Superior temporal gyrus (tissue), 1 donor: ENCODE results near the gene CDH22.

Experiments used
- DNase-seq: peaks from one replicate; pipeline ENCODE4 v3.0.0-alpha.2; 2016; ENCODE audit errors: extremely low spot score

Gene CDH22

DNA sequence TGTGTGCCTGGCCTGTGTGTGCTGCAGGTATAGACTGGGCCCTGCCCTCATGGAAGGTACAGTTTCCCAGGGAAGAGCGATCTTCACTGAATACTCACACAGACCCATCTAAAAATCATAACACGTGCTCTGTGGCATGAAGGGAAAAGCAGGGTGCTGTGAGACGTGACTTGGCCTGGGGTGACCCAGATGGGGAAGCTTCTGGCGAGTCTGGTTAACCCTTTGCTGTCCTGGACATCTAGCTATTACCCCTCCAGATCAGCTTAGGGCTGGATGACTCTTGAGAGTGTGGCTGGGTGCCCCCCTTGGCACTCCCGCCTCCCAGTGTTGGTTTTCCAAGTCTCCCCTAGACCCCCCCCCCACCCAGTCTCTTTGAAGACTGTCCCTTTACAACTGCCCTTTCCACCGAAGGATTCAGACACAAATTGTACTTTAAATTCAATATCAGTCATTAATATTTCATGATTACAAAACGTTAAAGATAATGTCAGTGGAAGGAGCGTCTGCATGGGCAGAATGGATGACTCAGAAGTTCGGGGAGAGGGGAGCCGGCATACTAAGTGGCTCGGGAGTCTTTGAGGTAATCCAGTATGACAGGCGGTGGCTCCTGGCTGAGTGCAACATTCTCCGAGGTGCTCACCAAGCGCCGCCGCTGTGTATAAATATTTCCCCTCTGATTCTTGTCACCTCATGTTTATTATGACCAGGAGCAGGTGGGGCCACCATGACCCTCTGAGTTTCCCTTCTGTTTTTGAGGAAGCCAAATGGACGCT is 112.8 kb downstream of the CDH22 start:
- no peak for DNase-seq

DNA sequence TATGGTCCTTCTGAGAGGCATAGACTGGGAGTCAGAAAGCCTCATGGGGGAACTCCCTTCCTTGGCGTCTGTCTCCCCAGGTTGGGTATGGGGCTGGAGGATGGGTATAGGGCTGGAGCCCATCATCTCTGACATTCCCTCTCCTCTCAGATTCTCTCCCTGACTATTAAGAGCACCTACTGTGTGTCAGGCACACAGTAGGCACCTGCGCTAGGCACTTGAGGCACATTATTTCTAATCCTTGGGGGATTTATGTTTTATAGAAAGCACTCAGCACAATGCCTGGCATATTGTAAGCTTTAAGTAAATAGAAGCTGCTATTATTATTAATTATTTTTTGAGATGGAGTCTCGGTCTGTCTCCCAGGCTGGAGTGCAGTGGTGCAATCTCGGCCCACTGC is 113.9 kb downstream of the CDH22 start:
- DNase-seq = no peak

DNA sequence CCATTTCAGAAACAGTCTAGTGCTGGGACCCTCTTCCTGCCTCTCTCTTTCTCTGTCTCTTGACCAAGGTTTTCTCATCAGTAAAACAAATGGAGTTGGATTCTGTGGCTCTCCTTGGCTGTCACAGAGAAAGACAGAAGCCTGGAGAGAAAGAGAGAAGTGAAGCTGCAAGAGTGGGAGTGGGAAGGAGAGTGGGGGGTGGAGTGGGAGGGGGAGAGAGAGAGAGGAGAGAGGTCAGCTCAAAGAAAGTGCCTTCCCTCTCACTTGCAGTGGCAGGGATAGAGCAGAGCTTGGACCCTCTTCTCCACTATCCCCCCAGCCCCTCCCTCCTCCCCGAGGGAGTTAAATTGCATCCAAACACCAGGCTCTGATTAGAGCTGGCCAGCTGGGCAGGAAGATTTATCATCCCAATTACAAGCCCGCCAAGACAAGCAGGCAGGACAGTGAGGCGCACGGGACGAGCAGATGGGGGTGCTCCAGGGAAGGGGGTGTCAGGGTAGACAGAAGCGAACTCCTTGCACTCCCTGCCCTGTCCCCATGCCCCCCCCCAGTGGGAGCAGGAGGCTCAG is 115.8 kb downstream of the CDH22 start:
- no peak for DNase-seq

DNA sequence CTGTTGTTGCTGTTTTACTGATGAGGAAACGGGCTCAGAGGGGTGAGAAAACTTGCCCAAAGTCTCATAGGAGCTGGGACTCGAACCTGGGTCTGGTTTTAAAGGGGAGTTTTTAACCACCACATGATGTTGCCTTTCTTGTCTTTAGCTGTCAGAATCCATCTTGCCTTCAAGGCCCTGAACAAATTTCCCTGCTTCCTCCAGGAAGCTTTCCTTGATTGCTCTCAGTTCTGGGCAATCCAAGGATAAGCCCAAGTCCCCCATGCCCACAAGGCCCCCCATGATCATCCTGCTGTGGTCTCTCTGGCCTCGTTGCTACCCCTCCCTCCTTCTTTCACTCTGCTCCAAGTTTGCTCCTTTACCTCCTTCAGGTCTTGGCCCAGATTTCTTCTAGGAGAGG is 116.7 kb downstream of the CDH22 start:
- DNase-seq = no peak

DNA sequence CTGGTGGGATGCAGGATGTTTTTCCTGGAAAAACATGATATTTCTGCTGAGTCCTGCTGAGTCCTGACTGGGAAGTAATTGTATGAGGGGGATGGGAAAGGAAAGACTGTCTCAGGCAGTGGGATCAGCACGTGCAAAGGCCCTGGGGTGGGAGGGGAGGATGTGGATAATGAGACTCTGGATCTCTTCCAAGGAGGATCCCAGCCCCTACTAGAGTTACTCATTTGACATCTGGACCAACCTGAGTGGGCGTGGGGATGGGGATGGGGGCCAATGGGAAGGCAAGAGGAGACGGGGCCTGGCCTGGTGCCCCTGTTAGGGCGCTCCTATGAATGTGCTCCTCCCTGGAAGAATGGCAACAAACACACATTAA is 117.1 kb downstream of the CDH22 start:
- no peak for DNase-seq

DNA sequence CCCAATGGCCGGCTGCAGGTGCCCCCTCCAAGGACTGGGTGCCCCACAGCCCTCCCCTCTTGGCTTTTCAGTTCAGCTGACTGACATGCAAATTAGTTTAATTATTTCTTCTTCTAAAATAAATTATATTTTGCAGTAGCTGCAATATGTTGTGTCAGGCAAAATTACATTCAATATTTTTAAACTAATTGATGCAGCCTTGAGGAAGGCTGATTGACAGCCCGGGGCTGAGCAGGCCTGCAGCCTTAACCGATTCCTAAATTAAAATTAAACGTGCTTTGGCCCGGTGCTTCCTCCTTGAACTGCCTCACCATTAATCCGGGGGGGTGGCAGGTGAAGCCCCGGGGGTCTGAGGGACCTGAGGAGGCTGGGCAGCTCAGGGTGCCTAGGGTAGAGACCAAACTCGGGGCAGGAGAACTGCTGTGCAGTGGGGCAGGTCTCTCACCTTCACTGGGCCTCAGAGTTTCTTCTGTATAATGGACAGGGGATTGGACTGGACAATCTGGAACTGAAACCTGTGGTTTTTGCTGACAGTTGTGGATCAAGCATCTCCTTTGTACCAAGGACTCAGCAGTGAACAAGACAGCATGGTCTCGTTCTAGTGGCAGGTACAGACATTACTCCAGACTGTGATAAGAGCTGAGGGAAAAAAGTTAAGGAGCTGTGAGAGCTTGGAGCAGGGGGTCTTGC is 117.7 kb downstream of the CDH22 start:
- DNase-seq = no peak

DNA sequence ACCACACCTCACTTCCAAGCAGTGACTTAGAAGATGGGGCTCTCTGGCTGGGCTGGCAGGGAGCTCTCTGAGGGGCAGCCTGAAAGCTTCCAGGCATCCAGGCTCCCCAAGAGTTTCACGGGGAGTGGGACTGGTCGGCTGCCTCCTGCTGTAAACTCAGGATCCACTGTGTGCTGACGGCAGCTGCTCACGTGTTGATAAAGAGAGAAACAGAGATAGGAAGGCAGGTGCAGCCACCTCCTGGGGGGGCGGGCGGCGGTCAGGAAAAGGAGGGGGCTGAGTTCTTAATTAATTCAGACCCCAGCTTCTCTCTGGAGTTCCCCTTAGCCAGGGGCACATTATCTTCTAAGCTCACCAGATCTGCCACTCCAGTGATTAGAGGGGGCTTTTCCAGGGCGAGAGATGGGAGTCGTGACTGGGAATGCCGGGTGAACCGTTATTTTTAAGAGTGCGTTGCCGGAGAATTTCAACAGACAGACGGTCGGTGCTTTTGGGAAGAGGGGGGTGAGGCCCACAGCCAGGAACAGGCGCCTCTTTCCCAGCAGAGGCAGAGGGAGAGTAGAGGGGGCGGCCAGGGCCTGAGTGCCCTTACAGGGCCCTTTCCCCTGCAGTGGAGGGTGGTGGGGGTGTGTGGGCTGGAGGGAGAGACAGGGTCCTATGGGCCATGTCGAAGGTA is 119.3 kb downstream of the CDH22 start:
- no peak for DNase-seq

DNA sequence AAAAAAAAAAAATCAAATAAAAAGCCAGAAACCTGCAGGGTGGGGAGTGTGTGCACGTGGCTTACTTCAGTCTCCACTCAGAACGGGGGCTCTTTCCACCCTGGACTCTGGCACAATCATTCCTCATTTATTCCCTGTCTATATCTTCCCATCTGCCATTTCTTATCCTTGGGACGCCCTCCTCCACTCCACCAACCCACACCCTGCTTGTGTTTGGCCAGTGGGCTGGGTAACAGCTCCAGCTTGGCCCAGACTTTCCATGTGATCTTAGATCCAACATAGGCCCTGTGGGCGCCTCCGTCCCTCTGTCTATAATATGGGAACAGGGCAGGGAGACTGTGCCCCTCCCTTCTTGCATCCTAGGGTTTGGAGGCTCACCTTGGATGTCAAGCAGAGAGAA is 122.1 kb downstream of the CDH22 start:
- no peak for DNase-seq

DNA sequence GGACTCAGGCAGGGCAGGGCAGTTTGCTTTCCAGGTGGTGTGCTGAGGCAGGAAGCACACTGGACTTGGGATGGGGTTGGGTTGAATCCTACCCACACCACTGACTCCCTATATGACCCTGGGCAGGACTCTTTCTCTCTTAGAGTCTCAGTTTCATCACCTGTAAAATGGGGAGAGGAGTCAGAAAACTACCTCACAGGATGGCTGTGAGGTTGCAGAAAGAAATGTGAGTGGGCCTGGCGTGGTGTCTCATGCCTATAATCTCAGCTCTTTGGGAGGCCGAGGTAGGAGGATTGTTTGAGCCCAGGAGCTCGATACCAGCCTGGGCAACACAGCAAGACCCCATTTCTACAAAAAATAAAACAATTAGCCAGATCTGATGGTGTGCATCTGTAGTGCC is 122.9 kb downstream of the CDH22 start:
- no peak for DNase-seq

DNA sequence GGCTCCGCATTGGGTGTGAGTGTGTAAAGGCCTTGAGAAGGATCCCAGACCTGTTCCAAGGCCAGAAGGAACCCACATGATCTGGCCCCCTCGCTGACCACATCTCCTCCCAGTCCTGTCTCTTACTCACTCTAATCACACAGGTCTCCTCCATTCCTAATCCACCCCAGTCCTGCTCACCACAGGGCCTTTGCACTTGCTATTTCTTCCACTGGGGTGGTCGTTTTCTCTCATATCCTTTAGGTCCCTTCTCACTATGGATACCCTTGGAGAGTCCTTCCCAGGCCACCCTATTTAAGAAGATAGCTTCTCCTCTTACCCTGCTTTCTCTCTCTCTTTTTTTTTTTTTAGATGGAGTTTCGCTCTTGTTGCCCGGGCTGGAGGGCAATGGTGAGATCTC is 124.5 kb downstream of the CDH22 start:
- no peak for DNase-seq

DNA sequence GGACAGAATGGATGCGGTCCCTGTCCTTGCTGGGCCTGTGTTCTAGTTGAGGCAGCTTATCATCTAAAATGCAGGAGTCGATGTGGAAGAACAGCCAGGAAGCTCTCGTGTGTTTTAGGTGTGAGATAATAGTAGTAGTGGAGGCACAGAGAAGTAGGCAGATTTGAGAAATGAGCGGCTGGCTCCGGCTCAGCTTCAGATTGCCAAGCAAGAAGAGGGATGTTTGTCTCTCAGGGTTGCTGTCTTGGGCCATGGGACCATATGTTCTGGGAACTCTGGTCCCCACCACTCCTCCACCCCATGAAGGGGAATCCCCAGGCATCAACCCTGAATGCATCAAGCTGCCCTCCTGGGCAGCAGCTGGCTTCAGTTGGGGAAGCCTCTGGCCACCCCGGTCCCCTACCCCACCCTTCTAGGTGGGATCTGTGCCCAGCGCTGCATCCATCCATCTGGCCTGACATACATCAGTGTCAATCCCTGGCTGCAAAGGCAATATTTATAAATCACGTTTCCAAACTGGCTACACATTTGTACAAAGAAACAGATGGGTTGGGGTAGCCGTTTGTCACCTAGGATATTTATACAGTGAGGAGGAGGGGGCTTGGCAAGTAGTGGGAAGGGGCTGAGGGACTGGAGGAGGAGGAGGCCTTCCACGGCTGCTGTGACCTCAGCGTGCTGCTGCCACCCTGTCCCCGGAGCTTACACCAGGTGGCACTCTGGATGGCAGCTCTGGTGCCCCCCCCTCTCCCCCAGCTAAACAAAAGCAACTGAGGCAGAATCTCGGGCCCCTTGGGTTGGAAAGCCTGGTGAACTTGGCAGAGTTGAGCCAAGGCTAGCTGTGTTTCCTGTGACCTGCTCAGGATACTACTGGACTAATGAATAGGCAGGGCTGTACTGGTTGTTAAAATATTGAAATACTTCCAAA is 125.8 kb downstream of the CDH22 start:
- no peak for DNase-seq

DNA sequence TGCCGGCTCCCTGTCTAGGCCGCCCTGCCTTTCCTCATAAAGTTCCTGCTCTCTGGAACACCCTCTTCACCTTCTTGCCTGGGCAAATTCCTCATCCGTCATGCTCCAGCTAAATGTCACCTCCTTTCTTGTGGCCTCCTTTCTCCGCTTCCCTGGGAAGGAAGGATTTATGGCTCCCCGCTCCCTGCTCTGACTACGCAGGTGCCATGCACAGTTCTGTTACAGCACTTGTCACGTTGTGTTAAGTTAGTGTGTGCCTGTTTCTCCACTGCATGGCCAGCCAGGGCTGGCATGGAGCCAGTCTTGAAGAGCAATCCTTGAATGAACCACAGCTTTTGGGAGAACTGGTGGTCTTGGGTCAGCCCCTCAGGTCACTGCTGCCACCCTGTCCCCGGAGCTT is 128.4 kb downstream of the CDH22 start:
- DNase-seq = no peak

DNA sequence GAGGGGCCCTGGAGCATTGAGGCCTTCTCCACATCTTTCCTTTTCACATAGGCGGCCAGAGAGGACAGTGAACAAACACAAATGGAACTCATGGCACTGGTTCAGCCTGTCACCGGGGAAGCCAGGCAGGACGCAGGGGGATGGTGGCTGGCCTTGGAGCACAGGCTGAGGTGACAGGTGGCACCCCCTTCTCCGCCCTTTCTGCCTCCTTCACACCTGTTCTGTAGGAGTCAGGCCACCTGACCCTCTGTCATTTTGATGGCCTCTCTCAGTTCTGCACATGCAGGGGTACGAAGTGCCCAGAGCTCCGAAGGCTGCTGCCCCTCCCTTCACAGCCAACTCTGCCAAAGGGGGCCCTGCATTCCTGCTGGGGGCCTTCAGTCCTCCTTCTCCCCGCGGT is 129.4 kb downstream of the CDH22 start:
- no peak for DNase-seq

DNA sequence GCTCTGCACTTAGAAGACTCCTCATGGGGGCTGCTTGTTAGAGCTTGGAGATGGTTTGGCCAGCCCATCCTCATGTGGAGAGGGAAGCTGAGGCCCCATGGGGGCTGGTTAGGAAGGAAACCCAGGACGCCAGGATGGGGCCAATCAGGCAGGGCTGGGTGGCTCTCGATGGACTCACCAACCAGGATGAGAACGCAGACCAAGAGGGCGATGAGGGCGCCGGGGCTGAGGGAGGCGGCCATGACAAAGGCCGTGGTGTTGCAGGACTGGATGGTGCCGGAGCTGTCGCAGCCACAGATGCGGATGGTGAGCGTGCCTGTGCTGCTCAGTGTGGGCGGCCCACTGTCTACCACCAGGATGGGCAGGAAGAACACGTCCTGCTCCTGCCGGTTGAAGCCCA is 130.5 kb downstream of the CDH22 start:
- DNase-seq = no peak

DNA sequence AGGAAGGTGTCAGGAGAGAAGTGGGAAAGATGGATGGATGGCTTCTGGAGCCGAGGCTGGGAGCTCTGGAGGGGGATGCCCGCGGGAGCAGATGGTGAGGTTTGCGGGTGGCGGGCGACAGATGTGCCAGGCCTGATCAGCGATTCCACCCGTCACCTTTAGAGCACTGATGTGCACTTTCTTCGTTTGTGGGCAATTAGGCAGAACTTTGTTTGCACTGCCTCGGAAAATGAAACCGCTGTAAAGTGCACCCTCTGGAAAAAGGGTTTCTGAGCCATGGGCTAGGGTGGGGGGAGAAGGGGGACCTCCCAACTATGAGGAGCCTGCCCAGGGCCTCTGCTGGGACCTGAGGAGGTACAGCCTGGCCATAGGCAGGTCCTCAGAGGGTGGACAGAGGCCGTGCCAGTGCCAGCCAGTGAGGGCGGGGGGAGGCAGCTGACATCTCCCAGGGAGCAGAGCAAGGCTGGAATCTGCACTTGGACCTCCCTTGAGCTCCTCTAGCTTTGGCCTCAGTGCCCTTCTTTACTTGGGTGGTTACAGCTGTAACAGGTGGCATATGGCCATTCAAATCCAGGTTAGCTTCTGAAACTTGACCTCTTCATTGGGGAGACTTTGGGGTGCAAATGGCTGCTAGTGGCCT is 131.4 kb downstream of the CDH22 start:
- no peak for DNase-seq

DNA sequence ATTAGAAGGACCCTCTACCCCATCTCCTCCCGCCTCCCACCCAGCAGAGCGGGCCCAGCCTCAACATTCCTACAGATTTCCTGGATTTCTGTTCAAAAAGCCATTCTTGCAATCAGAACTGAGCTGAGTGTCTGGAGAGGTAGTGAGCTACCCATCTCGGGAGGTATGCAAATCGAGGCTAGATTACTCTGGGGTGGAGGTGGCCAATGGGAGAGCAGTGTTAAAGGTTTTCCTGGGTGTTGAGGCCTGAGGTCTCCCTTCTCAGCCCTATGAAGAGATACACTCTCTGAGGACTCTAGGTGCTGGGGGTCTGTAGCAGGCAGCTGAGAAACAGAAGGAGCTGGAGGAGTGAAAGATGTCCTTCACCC is 133.2 kb downstream of the CDH22 start:
- DNase-seq = no peak

DNA sequence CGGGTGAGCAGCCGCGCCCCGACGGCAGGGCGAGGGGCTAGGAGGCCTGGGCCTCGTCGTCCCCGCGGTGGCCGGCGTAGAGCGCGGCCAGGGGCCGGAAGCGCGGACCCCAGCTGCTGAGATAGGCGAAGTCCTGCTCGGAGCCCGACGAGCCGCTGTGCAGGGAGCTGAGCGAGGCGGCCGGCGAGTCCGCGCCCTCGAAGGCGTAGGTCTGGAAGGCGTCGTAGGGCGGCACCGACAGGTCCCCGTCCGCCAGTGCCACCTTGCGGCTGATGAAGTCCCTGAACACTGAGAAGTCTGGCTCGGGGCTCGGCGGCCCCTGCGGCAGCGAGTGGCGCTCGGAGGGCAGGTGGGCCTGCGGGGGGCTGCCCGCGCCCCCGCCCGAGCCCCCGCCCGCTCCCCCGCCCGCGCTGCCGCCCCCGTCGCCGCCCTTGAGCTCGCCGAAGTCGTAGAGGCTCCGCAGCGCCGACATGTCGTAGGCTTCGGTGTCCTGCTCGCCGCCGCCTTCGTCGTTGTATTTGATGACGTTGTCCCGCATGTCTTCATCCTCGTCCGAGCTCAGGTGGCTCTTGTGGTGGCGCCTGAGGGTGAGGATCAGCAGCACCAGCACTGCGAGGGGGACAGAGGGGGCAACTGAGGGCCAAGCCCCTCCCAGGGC is 133.7 kb downstream of the CDH22 start:
- no peak for DNase-seq

DNA sequence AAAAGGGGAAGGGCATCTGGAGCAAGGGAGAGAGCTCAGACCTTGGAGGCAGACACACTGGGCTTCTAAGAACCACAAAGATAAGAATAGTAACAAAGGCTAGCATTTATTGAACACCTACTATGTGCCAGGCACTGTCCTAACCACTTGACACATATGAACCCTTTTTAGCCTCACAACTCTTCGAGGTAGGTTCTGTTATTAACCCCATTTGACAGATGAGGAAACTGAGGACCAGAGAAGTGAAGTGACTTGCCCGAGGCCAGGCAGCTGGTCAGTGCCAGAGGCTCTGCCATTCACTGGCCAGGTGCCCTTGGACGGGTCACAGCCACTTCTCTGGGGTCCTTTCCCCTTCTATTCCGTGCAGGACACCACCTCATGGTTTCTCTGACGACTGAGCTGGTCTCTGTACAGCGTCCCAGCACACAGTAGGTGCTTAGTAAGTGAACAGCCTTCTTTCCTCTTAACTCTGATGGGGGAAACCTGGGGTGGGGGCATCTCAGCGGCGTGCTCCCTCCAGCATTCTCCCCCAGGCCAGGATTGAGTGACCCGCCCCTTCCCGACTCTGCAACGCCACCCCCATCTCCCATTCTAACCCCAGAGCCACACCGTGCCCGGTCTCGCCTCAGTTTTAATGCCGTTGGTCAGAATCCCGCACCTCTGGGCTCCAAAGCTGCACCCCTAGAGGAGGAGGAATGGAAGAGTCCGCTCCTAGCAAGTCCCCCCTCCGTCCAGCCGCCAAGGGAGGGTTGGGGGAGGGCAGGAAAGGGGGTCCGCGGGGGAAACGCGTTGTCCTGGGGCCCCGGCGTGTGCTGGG is 134.4 kb downstream of the CDH22 start:
- no peak for DNase-seq

DNA sequence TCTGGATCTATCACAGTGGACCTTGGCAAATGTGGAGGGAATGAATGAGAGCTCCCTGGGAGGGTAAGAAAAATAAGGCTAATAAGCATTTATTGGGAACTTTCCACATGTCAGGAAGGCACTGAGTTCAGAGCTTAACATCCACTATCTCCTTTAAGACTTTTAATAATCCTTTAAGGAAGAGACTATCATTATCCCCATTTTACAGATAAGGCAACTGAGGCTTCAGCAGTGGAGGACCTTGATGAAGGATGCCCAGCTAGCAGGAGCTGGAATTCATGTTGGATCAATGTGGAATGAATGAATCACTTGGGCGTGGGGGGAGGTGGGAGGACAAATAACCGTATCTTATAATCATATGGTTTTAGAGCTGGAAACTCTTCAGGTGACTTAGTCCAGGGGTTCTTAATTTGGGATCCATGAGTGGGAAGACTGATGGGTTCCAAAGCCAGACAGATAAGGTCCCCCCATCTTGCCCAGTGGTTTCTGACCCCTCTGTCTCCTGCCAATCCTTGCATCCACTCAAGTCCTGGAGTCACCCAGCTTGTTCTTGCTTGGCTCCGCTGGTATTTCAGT is 135.2 kb downstream of the CDH22 start:
- no peak for DNase-seq
